ENCODE data around the gene UQCRH.
A peak's percentile ranks its signal among the peaks of the same experiment; 100 is the strongest.

GRCh38 chr1:46340404-46341221, 37.1 kb downstream of the UQCRH start, which contains the start of gene NSUN4:
- TF ChIP-seq RBBP5 (IDR thresholded peaks at IDR 0.05; ENCODE audit: borderline replicate concordance, low read depth, low read length) (0 out of 2 replicates have a peak, but pooled peaks have one; percentile 61), RAD21 (IDR thresholded peaks at IDR 0.05 in 1 of 2, conservative IDR thresholded peaks at IDR 0.05 in 1 of 2; ENCODE audit: low read depth in 2 of 2, low read length in 2 of 2) (peak; percentile 21 to 25; a peak in 3 of 4 replicates), CTCF (IDR thresholded peaks at IDR 0.05; ENCODE audit: control extremely low read depth in 1 of 3, insufficient read depth in 1 of 3, low read depth in 1 of 3, low read length in 3 of 3) (peak; percentile 65 to 72 (median 69)), SIX5 (IDR thresholded peaks at IDR 0.05; ENCODE audit: low read depth, low read length) (no peak), CHD2 (IDR thresholded peaks at IDR 0.05; ENCODE audit: low read length) (peak; percentile 38; the same call in 1 of the 2 replicates)
